Measurements from ENCODE around the gene PAAF1.

Gene PAAF1

GRCh38 chr11:73944085-73944484, 67.3 kb downstream of the PAAF1 start:
- DNase-seq (ENCODE audit: insufficient read length, low spot score): no peak
- FAIRE-seq: no peak

- no peak for DNase-seq (ENCODE audit: insufficient read length, low spot score)
- no peak for FAIRE-seq
Observed at GRCh38 chr11:73944901-73945300, 68.1 kb downstream of the PAAF1 start.

- FAIRE-seq: no peak
- no peak for DNase-seq (ENCODE audit: insufficient read length, low spot score)
Observed at GRCh38 chr11:73945396-73945795, 68.6 kb downstream of the PAAF1 start.

GRCh38 chr11:73946798-73947458, 70.1 kb downstream of the PAAF1 start:
- no peak for FAIRE-seq
- no peak for DNase-seq (ENCODE audit: insufficient read length, low spot score)

GRCh38 chr11:73949246-73949645, 72.4 kb downstream of the PAAF1 start:
- DNase-seq (ENCODE audit: insufficient read length, low spot score) (no peak), FAIRE-seq (no peak)

GRCh38 chr11:73949912-73950311, 73.1 kb downstream of the PAAF1 start:
- FAIRE-seq (no peak), DNase-seq (ENCODE audit: insufficient read length, low spot score) (no peak)

GRCh38 chr11:73950869-73951710, 74.3 kb downstream of the PAAF1 start, which contains the start of gene DNAJB13:
TSS of gene DNAJB13 (plus strand) at chr11:73951026. CDS start at chr11:73951070, 44 bp downstream.
- peak; percentile 70 for DNase-seq (ENCODE audit: insufficient read length, low spot score)
- FAIRE-seq: no peak

- DNase-seq (ENCODE audit: insufficient read length, low spot score) (no peak), FAIRE-seq (no peak)
Observed at GRCh38 chr11:73951797-73952196, 75.0 kb downstream of the PAAF1 start.

- FAIRE-seq (no peak), DNase-seq (ENCODE audit: insufficient read length, low spot score) (no peak)
Observed at GRCh38 chr11:73956876-73957653, 80.3 kb downstream of the PAAF1 start.

GRCh38 chr11:73957654-73958361, 81.0 kb downstream of the PAAF1 start:
- DNase-seq (ENCODE audit: insufficient read length, low spot score) (no peak), FAIRE-seq (no peak)

GRCh38 chr11:73958521-73959141, 81.8 kb downstream of the PAAF1 start:
- DNase-seq (ENCODE audit: insufficient read length, low spot score) (no peak), FAIRE-seq (no peak)

GRCh38 chr11:73961321-73961720, 84.5 kb downstream of the PAAF1 start:
- DNase-seq (ENCODE audit: insufficient read length, low spot score) (no peak), FAIRE-seq (peak; percentile 67)

- peak; percentile 57 for FAIRE-seq
- DNase-seq (ENCODE audit: insufficient read length, low spot score): no peak
Observed at GRCh38 chr11:73962101-73962705, 85.4 kb downstream of the PAAF1 start.

GRCh38 chr11:73963861-73964260, 87.1 kb downstream of the PAAF1 start:
- DNase-seq (ENCODE audit: insufficient read length, low spot score) (no peak), FAIRE-seq (peak; percentile 69)

GRCh38 chr11:73965076-73965763, 88.4 kb downstream of the PAAF1 start:
- FAIRE-seq (no peak), DNase-seq (ENCODE audit: insufficient read length, low spot score) (no peak)

- DNase-seq (ENCODE audit: insufficient read length, low spot score) (no peak), FAIRE-seq (no peak)
Observed at GRCh38 chr11:73965764-73966121, 88.9 kb downstream of the PAAF1 start.

- no peak for FAIRE-seq
- no peak for DNase-seq (ENCODE audit: insufficient read length, low spot score)
Observed at GRCh38 chr11:73968356-73968966, 91.7 kb downstream of the PAAF1 start.

- FAIRE-seq: no peak
Observed at GRCh38 chr11:73969091-73969490, 92.3 kb downstream of the PAAF1 start.

More at GRCh38 chr11:73969091-73969490, 92.3 kb downstream of the PAAF1 start:
- no peak for DNase-seq (ENCODE audit: insufficient read length, low spot score)
